DMS53 treated with DMSO at 0.1 percent for 48 hours (cell line): ENCODE measurements around the gene LGSN.
A peak's percentile ranks its signal among the peaks of the same experiment; 100 is the strongest.
"Not testable (repeated sequence)": the region's sequence is repeated elsewhere in the genome, so short reads cannot be mapped to it uniquely, and the experiment has no call there.

Source experiments
- DNase-seq: peaks from one replicate; lab custom pipeline; 2025; ENCODE audit not compliant: unreplicated experiment; lab: John Stamatoyannopoulos, UW

LGSN gene

DNA sequence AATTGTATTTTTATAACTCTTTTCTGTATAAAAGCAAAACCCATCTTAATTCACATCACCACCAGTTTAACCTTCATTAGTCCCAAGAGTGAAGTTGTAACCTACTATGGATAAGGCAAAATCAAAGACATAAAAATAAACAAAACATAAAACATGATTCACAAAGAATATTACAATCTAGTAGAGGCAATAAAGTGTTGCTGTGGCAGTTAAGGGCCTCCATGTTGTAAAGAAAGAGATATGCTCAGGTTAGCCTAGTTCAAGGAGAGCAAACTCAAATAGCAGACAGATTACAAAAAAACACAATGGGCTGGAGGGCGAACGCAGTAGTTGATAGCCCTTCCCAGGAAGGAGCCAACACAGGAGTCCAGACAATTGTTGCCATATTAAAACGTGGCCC lies 13.4 kb downstream of the LGSN start:
- DNase-seq: no peak

DNA sequence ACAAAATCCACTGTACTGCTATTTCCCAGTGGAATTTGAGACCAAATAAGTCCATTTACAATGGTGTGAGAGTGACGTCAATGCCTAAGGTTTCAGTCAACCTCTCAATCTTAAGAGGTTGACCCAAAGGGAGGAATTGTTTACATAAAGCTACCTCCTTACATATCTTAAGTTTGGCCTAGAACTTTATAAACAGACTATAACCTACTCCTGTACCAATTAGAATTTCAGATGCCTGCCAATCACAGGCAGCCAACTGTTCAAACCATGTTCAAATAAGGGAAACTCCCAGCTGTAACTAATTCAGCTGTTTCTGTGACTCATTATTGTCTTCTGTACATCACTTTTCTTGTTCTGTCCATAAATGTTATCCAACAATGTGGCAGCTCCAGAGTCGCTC lies 14.5 kb downstream of the LGSN start:
- peak; percentile 84 for DNase-seq

DNA sequence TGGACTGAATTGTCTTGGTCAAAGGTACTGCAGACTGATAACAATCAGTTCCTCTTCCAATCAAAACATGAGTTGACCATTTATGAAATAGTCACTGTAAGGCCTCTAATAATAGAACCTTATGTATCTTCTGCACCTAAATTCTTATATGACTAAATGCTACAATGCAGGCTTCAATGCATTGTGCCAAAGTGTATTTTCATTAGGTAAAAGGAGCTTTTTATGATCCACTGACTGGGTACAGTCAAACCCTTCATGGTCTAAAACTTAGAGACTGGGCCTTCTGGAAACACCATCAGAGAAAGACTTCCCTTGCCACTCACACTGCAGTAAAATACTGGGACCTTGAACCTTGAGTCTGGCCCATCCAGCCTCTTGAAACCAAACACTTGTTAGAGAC lies 16.3 kb downstream of the LGSN start:
- no peak for DNase-seq

DNA sequence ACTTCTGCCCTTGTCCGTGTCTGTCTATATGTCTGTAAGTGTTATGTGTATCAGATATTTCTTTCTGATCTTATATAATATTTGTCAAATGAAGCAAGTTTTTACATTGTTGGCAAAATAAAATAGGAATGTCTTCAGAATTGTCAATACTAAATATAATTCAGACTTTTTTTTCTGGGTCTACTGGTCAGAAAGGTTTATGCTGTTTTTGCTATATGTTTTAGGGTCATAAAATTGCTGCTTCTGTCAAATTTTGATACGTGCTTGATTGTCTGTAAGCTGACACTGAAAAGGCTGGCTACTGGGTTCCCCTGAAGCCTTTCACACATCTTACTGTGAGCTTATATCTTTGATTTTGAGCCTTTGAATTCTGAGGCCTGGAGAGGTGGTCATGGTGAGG lies 20.1 kb downstream of the LGSN start:
- DNase-seq: no peak

DNA sequence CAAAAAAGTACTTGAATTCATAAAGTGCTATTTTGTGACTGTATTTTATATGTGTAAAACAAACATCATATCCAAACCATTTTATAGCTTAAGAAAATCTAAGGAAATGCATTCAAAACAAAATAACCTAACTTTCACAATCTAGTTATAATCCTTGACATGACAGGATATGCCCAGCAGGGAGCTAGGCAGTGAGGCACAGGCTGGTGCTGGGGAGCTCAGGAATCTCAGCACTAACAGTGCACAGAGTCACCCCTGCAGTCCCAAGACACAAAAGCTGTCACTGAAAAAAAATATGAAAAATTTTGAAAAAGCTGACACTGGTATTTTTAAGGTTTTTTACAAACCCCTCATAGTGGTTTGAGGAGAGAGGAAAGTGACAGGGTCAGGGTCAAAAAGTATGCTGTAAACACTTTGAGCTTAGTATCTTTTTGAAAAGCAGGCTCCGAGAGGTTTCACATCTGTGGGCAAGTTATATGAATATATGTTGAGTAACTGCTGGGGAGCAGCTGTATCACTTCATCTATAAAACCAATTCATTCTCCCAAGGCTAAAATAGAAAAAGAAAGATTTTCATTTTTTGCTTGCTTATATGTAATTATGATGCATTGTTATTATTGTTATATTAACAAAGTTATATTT lies 24.1 kb downstream of the LGSN start:
- no peak for DNase-seq

DNA sequence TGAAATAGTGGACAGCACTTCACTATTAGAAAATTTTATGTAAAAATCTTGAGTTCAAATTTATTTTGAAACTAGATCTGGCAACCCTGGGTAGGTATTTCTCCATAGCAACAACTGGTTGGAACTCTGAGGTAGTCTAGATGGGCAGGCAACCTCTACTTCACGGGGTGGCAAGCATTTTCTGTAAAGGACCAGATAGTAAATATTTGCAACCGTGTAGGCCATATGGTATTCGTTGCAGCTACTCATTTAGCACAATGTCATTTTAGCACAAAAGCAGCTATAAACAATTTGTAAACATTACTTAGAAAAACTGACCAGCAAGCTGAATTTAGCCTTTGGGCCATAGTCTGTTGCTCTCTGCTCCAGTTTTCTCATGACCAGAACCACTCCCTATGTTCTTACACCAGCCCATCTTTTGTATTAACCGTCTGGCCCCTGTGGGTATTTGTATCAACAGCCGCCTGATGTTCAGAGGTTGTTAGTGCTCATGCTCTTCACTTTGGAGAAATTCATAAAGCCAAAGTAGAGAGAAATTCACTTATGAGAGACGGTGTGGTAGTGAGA lies 29.2 kb downstream of the LGSN start:
- DNase-seq: no peak

DNA sequence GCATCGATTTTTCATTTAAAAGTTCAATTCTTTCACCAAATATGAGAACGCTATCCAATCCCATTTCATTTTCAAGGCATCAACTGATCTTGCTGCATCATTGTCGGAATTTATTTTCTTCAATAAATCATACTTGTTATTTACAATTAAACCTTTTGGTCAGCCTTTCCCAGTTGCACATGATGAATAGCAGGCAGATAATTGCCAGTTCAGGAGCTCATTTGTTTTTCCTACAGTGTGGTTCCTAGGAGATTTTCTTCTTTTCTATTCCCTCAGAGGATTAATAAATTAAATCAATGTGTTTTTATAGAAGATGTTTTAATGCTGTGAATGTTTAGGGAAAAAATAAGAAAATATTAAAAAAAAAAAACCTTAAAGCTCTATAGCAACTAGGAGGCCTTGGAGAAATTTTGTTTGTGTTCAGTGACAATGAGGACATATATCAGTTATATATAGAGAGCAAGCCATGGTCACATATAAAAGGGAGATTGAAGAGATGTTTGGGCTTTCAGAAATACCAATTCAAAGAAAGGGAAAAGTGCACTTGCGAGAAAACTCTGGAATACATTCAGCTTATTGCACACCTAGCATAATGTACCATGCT lies 30.4 kb downstream of the LGSN start:
- DNase-seq: no peak

DNA sequence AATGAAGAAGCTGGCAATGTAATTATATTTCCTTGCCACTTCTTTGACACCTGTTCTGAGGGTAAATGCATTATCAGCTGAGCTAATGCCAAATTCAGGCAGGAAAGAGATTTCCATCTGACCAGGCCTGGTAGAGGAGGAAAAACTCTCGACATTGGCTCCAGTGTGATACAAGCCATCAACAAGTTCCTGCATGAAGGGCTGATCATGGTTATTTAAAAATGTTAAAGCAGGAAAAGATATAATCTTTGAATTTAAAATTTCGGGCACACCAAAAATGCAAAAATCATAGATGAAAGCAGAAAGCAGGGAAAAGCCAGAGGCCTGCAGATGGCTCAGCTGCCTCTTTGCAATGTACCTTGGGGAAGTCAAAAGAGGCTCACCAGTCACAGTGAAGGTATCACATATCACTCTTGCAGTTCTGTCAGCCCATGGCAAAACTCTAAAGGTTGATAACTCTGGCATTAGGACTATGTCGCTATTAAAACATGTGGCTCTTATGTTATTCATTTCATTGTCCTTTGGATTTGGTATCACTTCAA lies 39.1 kb downstream of the LGSN start:
- no peak for DNase-seq

DNA sequence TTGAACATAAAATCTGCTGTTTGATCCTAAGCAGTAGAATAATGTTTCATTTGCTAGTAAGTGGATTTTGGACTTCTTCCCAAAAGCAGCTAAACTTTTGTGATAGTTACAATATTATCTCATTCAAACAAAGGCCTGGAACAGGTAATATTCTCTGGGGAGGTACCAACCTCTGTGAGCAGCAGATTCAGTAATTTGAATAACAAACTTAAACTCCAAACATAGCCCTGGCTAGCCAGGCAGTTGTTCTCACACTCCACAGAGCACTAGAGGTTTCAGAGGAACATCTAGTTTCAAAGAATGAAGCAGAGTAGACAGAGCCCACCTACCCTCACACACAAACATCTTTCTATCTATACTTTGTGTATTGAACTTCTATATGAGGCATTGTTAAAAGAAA lies 40.9 kb downstream of the LGSN start:
- no peak for DNase-seq

DNA sequence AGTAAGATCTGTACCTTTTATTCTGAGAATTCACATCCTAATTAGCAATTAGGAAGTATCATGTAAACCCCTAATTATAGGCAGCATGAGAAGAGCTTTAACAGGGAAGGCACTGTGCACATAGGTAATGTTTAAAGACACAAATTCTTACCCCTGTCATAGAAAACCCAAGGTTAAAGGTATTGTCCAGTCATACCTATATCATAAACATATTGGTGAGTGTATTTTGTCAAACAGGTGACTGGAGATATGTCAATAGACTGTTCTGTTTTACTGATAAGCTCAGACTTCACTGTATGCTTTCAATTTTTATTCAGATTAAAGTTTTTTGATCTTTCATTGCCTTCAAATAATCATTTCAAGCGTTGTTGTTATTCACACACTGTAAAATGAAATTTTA lies 43.8 kb downstream of the LGSN start:
- DNase-seq: no peak

DNA sequence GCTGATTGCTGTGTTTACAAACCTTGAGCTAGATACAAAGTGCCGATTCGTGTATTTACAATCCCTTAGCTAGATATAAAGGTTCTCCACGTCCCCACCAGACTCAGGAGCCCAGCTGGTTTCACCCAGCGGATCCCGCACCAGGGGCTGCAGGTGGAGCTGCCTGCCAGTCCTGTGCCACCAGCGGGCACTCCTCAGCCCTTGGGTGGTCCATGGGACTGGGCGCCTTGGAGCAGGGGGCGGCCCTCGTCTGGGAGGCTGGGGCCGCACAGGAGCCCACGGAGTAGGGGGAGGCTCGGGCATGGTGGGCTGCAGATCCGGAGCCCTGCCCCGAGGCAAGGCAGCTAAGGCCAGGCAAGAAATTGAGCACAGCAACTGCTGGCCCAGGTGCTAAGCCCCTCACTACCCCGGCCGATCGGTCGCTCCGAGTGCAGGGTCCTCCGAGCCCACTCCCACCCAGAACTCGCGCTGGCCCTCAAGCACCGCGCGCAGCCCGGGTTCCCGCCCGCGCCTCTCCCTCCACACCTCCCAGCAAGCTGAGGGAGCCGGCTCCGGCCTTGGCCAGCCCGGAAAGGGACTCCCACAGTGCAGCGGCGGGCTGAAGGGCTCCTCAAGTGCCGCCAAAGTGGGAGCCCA lies 44.9 kb downstream of the LGSN start:
- DNase-seq: not testable (repeated sequence)

DNA sequence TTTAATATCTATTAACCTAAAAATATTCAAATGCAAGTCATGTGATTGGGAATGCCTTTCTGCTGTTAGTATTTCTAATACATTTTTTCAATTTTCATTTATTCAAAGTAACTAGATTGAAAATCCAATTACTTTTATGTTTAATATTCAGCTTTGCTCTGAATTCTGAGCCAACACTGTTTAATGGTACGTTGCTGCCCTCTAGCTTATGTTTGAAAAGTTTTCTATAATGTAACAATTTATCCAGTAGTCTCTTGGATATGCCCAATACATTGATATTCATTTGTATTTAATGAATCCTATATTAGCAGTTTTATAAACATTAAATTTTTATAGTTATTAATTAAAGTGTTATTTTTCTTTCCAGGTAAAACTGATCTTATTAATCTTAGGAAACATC lies 47.4 kb downstream of the LGSN start:
- peak; percentile 51 for DNase-seq

DNA sequence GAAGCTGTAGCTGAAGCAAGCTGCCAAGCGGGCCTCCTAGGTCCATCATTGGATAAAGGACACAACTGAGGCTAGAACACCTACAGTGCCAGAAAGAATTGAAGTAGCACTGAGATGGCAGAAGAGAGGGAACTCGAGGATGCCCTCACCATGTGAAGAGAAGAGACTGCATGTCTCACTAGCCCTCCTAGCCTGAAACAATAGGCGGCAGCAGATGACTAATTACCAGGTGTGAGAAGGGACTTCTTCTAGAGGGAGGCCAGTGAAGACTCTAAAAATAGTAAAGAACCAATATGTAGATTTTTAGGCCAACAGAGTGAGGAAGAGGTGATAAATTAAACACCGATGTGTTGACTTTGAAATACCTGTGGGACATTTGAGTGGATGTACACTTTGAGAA lies 50.3 kb downstream of the LGSN start:
- DNase-seq: no peak

DNA sequence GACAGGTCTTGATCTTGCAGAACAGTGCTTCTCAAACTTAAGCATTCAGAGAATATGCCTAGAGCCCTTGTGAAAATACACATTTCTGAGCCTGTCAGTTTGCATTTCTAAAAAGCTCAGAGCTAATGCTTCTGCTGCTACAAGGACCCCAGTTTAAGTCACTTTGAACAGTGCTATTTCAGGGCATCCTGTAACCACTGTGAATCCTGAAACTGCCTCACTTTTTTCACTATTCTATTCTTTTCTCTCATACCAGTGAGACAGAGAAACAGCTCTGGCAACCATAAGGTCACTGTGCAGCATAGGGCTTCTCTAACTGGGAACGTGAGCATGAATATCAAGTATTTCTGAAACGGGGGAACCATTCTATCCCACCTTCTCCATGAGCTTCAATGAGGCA lies 51.2 kb downstream of the LGSN start:
- DNase-seq: no peak

DNA sequence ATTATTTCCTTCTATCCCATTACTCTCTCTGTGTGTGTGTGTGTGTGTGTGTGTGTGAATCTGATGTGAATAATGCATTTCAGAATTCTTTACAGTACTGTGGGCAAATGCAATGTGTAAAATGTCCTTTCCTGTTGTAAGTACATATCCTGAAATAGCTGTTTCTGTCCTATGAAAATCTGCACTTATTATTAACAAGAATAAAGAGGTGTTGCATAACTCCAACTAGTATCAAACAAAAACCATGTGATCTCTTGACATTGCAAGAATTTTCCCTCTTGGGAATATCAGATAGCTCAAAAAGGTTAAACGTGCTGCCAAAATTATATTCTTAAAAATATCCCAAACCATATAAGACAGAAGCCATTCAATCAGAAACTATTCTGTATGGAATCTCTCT lies 52.0 kb downstream of the LGSN start:
- DNase-seq: no peak

DNA sequence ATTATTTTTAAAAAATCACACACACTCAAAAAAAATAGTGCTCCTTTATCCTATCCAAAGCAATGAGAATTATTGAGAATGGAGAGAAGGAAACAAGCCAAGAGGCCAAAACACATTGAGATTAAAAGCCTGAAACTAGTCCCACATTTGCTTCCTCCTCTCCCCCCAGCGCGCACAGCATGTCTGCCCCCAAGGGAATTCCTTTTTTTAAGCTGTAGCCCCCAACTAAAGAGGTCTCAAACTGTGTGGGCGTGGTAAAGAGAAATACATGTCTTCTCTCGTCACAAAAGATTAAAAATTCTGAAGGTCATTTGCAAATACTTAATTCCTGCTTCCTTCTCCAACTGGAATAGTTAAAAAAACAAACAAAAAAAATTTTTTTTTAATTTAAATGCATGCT lies 52.7 kb downstream of the LGSN start:
- no peak for DNase-seq

DNA sequence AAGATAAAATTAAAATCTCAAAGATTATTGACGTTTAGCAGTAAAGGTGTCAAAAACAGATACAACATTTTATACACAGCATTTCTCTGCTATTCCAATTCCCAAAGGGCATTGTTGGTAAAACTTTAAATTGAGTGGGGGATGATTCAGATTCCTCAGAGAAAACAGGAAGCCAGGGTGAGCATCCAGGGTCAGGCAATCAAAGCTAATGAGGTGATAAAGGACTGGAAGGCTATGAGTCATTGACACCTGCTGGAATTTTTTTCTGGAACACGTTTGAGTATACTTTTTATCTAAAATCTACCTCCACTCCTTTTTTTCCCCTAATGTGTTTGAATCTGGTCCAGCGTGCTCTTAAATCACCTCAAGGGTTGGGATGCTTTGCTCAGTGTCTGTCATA lies 56.3 kb downstream of the LGSN start:
- peak; percentile 64 for DNase-seq

DNA sequence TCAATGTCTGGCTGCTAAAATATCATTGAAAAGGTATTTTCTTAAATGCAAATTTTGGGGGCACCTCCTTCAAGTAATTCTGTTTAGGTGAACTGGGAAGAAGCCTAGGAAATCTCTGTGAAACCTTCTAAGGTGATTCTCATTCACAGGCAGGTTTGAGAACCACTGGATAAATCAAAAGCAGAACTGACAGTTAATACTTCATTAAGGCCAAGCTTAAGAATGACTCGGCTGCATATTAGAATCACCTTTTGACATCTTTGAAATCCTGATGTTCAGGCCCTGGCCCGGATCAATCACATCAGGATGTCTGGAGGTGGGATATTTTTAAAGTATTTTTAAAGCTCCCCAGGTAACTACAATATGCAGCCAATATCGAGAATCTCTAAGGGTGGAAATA lies 58.0 kb downstream of the LGSN start:
- no peak for DNase-seq

DNA sequence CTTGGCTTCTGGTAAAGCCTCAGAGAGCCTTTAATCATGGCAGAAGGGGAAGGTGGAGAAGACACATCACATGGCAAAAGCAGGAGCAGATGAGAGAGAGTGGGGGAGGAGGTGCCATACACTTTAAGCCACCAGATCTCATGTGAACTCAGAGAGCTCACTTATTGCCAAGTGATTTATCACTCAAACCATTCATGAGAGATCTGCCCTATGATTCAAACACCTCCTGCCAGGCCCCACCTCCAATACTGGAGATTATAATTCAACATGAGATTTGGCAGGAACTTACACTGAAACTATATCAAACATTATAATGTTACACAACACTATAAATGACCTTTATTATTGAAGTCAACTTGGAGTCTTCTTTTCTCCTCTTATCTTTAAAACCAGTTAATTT lies 60.6 kb downstream of the LGSN start:
- DNase-seq: no peak

DNA sequence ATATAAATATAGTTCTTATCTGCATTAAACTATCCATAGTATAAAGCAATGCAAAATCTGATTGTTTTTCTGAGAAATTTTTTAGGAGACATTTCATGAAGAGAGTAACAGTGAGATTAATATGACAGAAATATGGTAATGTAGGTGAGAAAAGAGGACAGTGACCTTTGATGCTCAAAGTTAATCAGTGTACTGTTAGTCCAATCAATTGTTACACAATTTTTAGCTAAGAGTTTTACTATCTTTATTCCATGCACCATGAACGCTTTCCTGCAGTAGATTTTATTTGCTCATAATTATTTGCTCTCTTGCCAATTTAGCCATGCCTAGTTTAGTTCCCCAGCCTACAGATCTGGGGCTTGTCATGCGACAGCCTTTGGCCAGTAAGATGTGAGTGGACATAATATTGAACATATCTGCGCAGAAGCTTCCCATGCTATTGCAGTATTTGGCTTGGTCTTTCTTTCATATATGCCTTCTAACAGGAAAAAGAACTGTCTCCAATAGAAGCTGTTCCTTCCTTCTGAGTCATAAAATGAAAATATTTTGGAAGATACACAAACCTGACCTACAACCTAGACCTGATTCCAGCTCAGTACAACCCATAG lies 69.8 kb downstream of the LGSN start:
- no peak for DNase-seq

DNA sequence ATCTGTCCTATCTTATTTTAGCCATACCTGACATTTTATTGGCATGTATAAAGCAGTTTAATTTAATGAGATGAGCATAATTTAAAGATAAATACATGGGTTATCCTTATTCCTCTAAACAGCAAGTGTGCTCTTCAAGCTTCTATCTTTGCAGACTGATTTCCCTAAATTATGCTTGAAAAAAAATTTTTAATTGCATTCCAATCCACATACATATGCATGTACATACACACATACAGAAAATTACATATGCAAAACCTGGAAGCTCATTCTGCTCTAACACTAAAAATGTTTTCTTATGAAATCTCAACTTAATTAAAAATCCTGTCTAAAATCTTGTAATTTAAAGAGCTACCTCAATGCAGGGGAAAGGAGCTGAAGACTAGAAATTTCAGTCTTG lies 73.2 kb downstream of the LGSN start:
- DNase-seq: no peak

DNA sequence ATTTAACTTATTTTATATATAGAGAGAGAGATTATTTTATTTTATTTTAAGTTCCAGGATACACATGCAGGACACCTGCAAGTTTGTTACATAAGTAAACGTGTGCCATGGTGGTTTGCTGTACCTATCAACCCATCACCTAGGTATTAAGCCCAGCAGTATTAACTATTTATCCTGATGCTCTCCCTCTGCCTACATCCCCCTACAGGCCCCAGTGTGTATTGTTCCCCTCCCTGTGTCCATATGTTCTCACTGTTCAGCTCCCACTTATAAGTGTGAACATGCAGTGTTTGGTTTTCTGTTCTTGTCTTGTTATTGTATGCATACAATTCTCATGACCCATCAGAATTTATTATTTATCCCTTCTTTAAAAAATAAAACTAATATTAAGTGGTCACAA lies 73.9 kb downstream of the LGSN start:
- peak; percentile 14 for DNase-seq
